Measurements from ENCODE around the gene HNF1A.

DNA sequence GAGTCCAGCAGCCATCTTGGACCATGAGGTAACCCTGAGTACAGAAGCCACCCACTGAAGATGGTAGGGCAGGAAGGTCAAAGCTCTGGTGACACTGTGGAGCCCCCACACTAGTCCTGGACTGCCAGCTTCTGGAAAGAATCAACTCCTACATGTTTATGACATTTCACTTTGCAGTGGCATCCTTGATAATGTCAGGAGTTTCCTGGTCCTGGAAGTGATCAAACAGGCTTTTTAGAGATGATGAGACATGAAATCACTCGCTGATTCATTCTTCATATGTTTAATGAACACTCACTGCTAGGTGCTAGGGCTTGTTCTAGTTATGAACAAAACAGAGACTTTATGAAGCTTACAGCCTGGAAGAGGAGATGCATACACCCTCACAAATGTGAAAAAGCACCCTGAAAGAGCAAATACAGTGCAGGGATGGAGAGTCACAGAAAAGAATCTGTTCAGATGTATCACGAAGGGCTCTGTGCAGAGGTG is 15.8 kb upstream of the HNF1A start:
- TF ChIP-seq, protein P1, sequence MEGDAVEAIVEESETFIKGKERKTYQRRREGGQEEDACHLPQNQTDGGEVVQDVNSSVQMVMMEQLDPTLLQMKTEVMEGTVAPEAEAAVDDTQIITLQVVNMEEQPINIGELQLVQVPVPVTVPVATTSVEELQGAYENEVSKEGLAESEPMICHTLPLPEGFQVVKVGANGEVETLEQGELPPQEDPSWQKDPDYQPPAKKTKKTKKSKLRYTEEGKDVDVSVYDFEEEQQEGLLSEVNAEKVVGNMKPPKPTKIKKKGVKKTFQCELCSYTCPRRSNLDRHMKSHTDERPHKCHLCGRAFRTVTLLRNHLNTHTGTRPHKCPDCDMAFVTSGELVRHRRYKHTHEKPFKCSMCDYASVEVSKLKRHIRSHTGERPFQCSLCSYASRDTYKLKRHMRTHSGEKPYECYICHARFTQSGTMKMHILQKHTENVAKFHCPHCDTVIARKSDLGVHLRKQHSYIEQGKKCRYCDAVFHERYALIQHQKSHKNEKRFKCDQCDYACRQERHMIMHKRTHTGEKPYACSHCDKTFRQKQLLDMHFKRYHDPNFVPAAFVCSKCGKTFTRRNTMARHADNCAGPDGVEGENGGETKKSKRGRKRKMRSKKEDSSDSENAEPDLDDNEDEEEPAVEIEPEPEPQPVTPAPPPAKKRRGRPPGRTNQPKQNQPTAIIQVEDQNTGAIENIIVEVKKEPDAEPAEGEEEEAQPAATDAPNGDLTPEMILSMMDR (IDR thresholded peaks at IDR 0.05) = no peak
- TF ChIP-seq POLR2A (IDR thresholded peaks at IDR 0.05) = no peak

Measured in right lobe of liver (tissue), 4 donors.